ENCODE measurements around the gene NOTUM.

- no peak for TF ChIP-seq CTCF (conservative IDR thresholded peaks at IDR 0.05; ENCODE audit: low read depth, low read length)
- no peak for TF ChIP-seq EZH2 (IDR thresholded peaks at IDR 0.05; ENCODE audit: low read length, unreplicated experiment)
- TF ChIP-seq EZH2phosphoT487 (IDR thresholded peaks at IDR 0.05; ENCODE audit: borderline replicate concordance, low read length), result no peak
Measured at GRCh38 chr17:81934850-81935708, 25.9 kb downstream of the NOTUM start.
